H1 (cell line): ENCODE results near the gene PIP5K1C. TPM values are rescaled to one million over a fixed set of nuclear protein-coding genes. Genes with fewer than 3 reads are reported as not detected.

Source experiments
- CTCF ChIA-PET: fragments of 300-600 bp; sonication (Branson Sonifier 250); formaldehyde crosslinking; loops from one replicate; lab custom pipeline; 2021; ENCODE audit not compliant: partially characterized antibody; lab: Charles Lee
- POLR2A ChIA-PET: fragments of 300-600 bp; sonication (Branson Sonifier 250); formaldehyde crosslinking; loops from one replicate; lab custom pipeline; 2021; ENCODE audit warnings: inconsistent platforms; ENCODE audit not compliant: partially characterized antibody; lab: Charles Lee
- DNase-seq, 2 experiments: peaks; one replicate each; pipeline versions ENCODE4 v3.0.0 to v3.0.0-alpha.2; 2010 to 2022; ENCODE audit warnings: low spot score in 2 of 2, low read depth in 1 of 2, mixed read lengths in 1 of 2
- FAIRE-seq: peaks from 2 replicates; lab custom pipeline; 2011; peaks lifted over from hg19 to GRCh38; lab: Jason Lieb, UNC
- H2AFZ ChIP-seq: 2 replicates; pipeline ENCODE4 v1.8.1; 2012; ENCODE audit warnings: low read length, inconsistent platforms
- H2AK5ac ChIP-seq: 2 replicates; pipeline ENCODE4 v1.6.1; 2013; ENCODE audit warnings: low read depth, low read length
- H2BK120ac ChIP-seq: replicated peaks from 2 replicates; pipeline ENCODE3; 2013; ENCODE audit warnings: low read depth, low read length, inconsistent platforms
- H2BK12ac ChIP-seq: 2 replicates; pipeline ENCODE4 v1.6.1; 2013; ENCODE audit warnings: low read depth, low read length
- H2BK15ac ChIP-seq: 2 replicates; pipeline ENCODE4 v1.6.1; 2013; ENCODE audit warnings: low read length
- H2BK20ac ChIP-seq: 2 replicates; pipeline ENCODE4 v1.6.1; 2013; ENCODE audit warnings: low read length
- H2BK5ac ChIP-seq: 2 replicates; pipeline ENCODE4 v1.6.1; 2013; ENCODE audit warnings: low read depth, low read length
- H3K14ac ChIP-seq: 2 replicates; pipeline ENCODE4 v1.6.1; 2013; ENCODE audit warnings: inconsistent platforms; ENCODE audit not compliant: insufficient read length
- H3K18ac ChIP-seq: 2 replicates; pipeline ENCODE4 v1.6.1; 2013; ENCODE audit warnings: low read length; ENCODE audit errors: extremely low read depth
- H3K23ac ChIP-seq: 2 replicates; pipeline ENCODE4 v1.6.1; 2013; ENCODE audit warnings: inconsistent platforms; ENCODE audit not compliant: insufficient read length
- H3K23me2 ChIP-seq: 2 replicates; pipeline ENCODE4 v1.6.1; 2013; ENCODE audit warnings: low read depth, low read length
- H3K27ac ChIP-seq: 2 replicates; pipeline ENCODE4 v1.6.1; 2011; ENCODE audit warnings: low read depth, low read length, inconsistent platforms
- H3K27me3 ChIP-seq, 4 experiments: replicated peaks in 1 of 4; 1 replicate in 1 of 4; 2 replicates in 3 of 4; pipeline versions ENCODE4 v1.6.1 to v1.8.1; 2011 to 2013; ENCODE audit warnings: low read length in 3 of 4, mild to moderate bottlenecking in 3 of 4, inconsistent platforms in 2 of 4, mixed read lengths in 2 of 4, moderate library complexity in 1 of 4; ENCODE audit not compliant: control insufficient read depth in 3 of 4, insufficient read depth in 3 of 4; ENCODE audit errors: extremely low read depth in 1 of 4
- H3K36me3 ChIP-seq, 4 experiments: 2 replicates each; pipeline versions ENCODE4 v1.6.1 to v1.8.1; 2011 to 2013; ENCODE audit warnings: mild to moderate bottlenecking in 4 of 4, low read length in 3 of 4, moderate library complexity in 2 of 4, control low read depth in 1 of 4, inconsistent platforms in 1 of 4; ENCODE audit not compliant: insufficient read depth in 4 of 4, control insufficient read depth in 2 of 4
- H3K4ac ChIP-seq: replicated peaks from 2 replicates; pipeline ENCODE3; 2013; ENCODE audit warnings: low read length, low read depth, mixed read lengths, inconsistent platforms; ENCODE audit not compliant: insufficient read length
- H3K4me1 ChIP-seq, 4 experiments: replicated peaks in 1 of 4; 1 replicate in 1 of 4; 2 replicates in 3 of 4; pipeline versions ENCODE4 v1.6.1 to v1.8.1; 2011 to 2013; ENCODE audit warnings: low read length in 3 of 4, inconsistent platforms in 2 of 4, mixed read lengths in 1 of 4; ENCODE audit not compliant: insufficient read depth in 4 of 4, control insufficient read depth in 3 of 4
- H3K4me2 ChIP-seq, 2 experiments: 2 replicates each; pipeline versions ENCODE4 v1.6.1 to v1.8.1; 2011 to 2013; ENCODE audit warnings: low read depth in 2 of 2, low read length in 2 of 2, control low read depth in 1 of 2, inconsistent platforms in 1 of 2, mild to moderate bottlenecking in 1 of 2; ENCODE audit not compliant: insufficient read depth in 1 of 2
- H3K4me3 ChIP-seq, 4 experiments: fragments of 200-600, 300-600 bp in 1 of 4; sonication (generic), shearing (Covaris generic), sonication (Bioruptor Twin) in 1 of 4; 2 replicates each; pipeline versions ENCODE4 v1.5.1 to v1.8.1; 2011 to 2016; ENCODE audit warnings: low read length in 4 of 4, low read depth in 3 of 4, control low read depth in 2 of 4, inconsistent platforms in 2 of 4, mild to moderate bottlenecking in 2 of 4, mixed read lengths in 1 of 4, moderate library complexity in 1 of 4; ENCODE audit not compliant: insufficient read depth in 2 of 4; ENCODE audit errors: extremely low read depth in 1 of 4
- H3K56ac ChIP-seq: replicated peaks from 2 replicates; pipeline ENCODE3; 2013; ENCODE audit warnings: low read depth, mild to moderate bottlenecking, mixed read lengths, low read length, inconsistent platforms; ENCODE audit not compliant: insufficient read length
- H3K79me1 ChIP-seq: 2 replicates; pipeline ENCODE4 v1.6.1; 2013; ENCODE audit warnings: low read depth, low read length, control low read depth
- H3K79me2 ChIP-seq, 2 experiments: 2 replicates each; pipeline versions ENCODE4 v1.6.1 to v1.8.1; 2012 to 2013; ENCODE audit warnings: low read length in 2 of 2, mild to moderate bottlenecking in 2 of 2, inconsistent platforms in 1 of 2; ENCODE audit not compliant: insufficient read depth in 2 of 2, control insufficient read depth in 1 of 2
- H3K9ac ChIP-seq, 4 experiments: replicated peaks in 1 of 4; 1 replicate in 1 of 4; 2 replicates in 3 of 4; pipeline versions ENCODE4 v1.6.1 to v1.8.1; 2011 to 2013; ENCODE audit warnings: low read depth in 3 of 4, low read length in 3 of 4, control low read depth in 2 of 4, mild to moderate bottlenecking in 2 of 4, moderate library complexity in 2 of 4, inconsistent platforms in 1 of 4; ENCODE audit errors: extremely low read depth in 1 of 4
- H3K9me3 ChIP-seq, 2 experiments: 2 replicates each; pipeline versions ENCODE4 v1.6.1 to v1.8.1; 2012 to 2013; ENCODE audit warnings: mild to moderate bottlenecking in 2 of 2, moderate library complexity in 2 of 2, control low read depth in 1 of 2, inconsistent platforms in 1 of 2, low read depth in 1 of 2, low read length in 1 of 2, mixed read lengths in 1 of 2; ENCODE audit not compliant: insufficient read depth in 2 of 2
- H4K20me1 ChIP-seq, 2 experiments: replicated peaks in 1 of 2; 2 replicates each; pipeline versions ENCODE3 to v1.8.1; 2011 to 2013; ENCODE audit warnings: inconsistent platforms in 2 of 2, low read length in 2 of 2, mild to moderate bottlenecking in 1 of 2; ENCODE audit not compliant: insufficient read depth in 2 of 2, control insufficient read depth in 1 of 2
- H4K5ac ChIP-seq: 2 replicates; pipeline ENCODE4 v1.6.1; 2013; ENCODE audit warnings: low read length, low read depth, mixed read lengths, inconsistent platforms; ENCODE audit not compliant: insufficient read length
- H4K8ac ChIP-seq: 2 replicates; pipeline ENCODE4 v1.8.0; 2013; ENCODE audit warnings: mild to moderate bottlenecking, moderate library complexity, low read length, inconsistent platforms; ENCODE audit not compliant: insufficient read depth; ENCODE audit errors: extremely low read depth
- H4K91ac ChIP-seq: replicated peaks from 2 replicates; pipeline ENCODE3; 2013; ENCODE audit warnings: low read length, mixed read lengths, inconsistent platforms; ENCODE audit not compliant: insufficient read length
- BACH1 ChIP-seq: IDR thresholded peaks from 2 replicates; pipeline ENCODE4 v1.6.1; 2012; ENCODE audit warnings: low read length, improper control_type of control experiment
- BRCA1 ChIP-seq: IDR thresholded peaks from 2 replicates; pipeline ENCODE4 v1.6.1; 2012; ENCODE audit warnings: low read depth, low read length, improper control_type of control experiment
- CBX8 ChIP-seq: fragments of 300-800, 300-1000 bp; sonication (generic); IDR thresholded peaks from 2 replicates; pipeline ENCODE4 v1.7.1; 2016; ENCODE audit warnings: low read depth, low read length, borderline replicate concordance
- CREB1 ChIP-seq: IDR thresholded peaks from 2 replicates; pipeline ENCODE4 v1.6.1; 2012; ENCODE audit warnings: inconsistent platforms
- CTBP2 ChIP-seq: IDR thresholded peaks from 2 replicates; pipeline ENCODE4 v1.7.0; 2011; ENCODE audit warnings: borderline replicate concordance, mild to moderate bottlenecking, moderate library complexity, mixed read lengths, low read length; ENCODE audit not compliant: insufficient read depth, insufficient read length
- EZH2 ChIP-seq: fragments of 200-600 bp; sonication (generic); IDR thresholded peaks from 2 replicates; pipeline ENCODE4 v1.7.1; 2012; ENCODE audit warnings: low read depth, mild to moderate bottlenecking, moderate library complexity, low read length, inconsistent platforms; ENCODE audit not compliant: severe bottlenecking
- GTF2F1 ChIP-seq: IDR thresholded peaks from 2 replicates; pipeline ENCODE4 v1.6.1; 2012; ENCODE audit warnings: low read depth, low read length, improper control_type of control experiment, borderline replicate concordance
- NRF1 ChIP-seq: IDR thresholded peaks from 2 replicates; pipeline ENCODE4 v1.6.1; 2011; ENCODE audit warnings: mild to moderate bottlenecking, low read depth, low read length, improper control_type of control experiment
- POLR2A ChIP-seq, 2 experiments: IDR thresholded peaks; 1 replicate in 1 of 2; 2 replicates in 1 of 2; pipeline ENCODE4 v1.6.1; 2011; ENCODE audit warnings: low read depth in 2 of 2, low read length in 2 of 2, mild to moderate bottlenecking in 2 of 2; ENCODE audit errors: control extremely low read depth in 1 of 2
- WGBS, 2 experiments: shearing (Covaris generic) in 1 of 2; methylation state at CpG; one replicate each; pipeline versions ENCODE4 v1.1.6 to v1.1.7; 2013 to 2015; ENCODE audit warnings: low lambda C conversion rate in 2 of 2, mixed read lengths in 2 of 2, inconsistent platforms in 1 of 2, low coverage in 1 of 2, missing lambda C conversion rate in 1 of 2; ENCODE audit not compliant: insufficient replicate concordance in 2 of 2, insufficient coverage in 1 of 2, insufficient read length in 1 of 2; ENCODE audit errors: extremely low coverage in 1 of 2, missing lambda C conversion rate in 1 of 2; 5-methylcytosine and 5-hydroxymethylcytosine counted together
- polyA plus RNA-seq, 7 experiments: library from polyadenylated mRNA; depleted of rRNA in 3 of 7; stranded (reverse) in 5 of 7; unstranded in 2 of 7; fragments of >200 nt in 5 of 7; fragments of 200-250 nt in 2 of 7; gene quantifications; 1 replicate in 5 of 7; 2 replicates in 1 of 7; 4 replicates in 1 of 7; pipeline versions ENCODE4 v1.2.1 to v1.2.3, GENCODE V29; 2011 to 2013; ENCODE audit warnings: missing spikeins in 2 of 7, mixed read lengths in 2 of 7
- total RNA-seq: library from RNA; stranded (reverse); fragmentation: NEBNext Ultra II Directional; extraction: Animal tissue kit (Norgen Biotek cat#: 25700); gene quantifications from 2 replicates; pipeline ENCODE4 v1.2.1, GENCODE V29; 2021
- TF ChIP-seq, protein P1 (sequence below), 3 experiments: IDR thresholded peaks; 1 replicate in 2 of 3; 2 replicates in 1 of 3; pipeline versions ENCODE4 v1.5.1 to v1.6.1; 2011; ENCODE audit warnings: low read length in 3 of 3, mild to moderate bottlenecking in 3 of 3, inconsistent platforms in 2 of 3, low read depth in 1 of 3, moderate library complexity in 1 of 3; ENCODE audit not compliant: insufficient read depth in 1 of 3; ENCODE audit errors: control extremely low read depth in 1 of 3

The PIP5K1C gene
- total and polyA plus RNA-seq, 2 of the 8 experiments (the other 6 are each of a cell fraction or from before 2014, with no cell fraction given): 10.6 to 32.9 TPM

GRCh38 chr19:3618811-3619630, 81.2 kb downstream of the PIP5K1C start:
- H3K18ac ChIP-seq: no peak overlapping the region
- H4K91ac ChIP-seq: no peak overlapping the region
- no peak overlapping the region for H2BK5ac ChIP-seq
- no peak overlapping the region for H3K27ac ChIP-seq
- H3K23ac ChIP-seq: no peak overlapping the region
- CTCF ChIA-PET: interaction anchor here (0.7 to 7.3 kb wide), 12 partner anchors 10 to 101 kb away, joined by 3 to 38 read pairs (median 4); partner anchors contain the start of genes GIPC3 and TBXA2R
- no peak overlapping the region for H3K4ac ChIP-seq
- 95% methylated on average over 25 of the region's 31 CpGs; no CpG with 5 or more reads in 1 of the 2 experiments for WGBS, 2 experiments
- no peak overlapping the region for H2BK20ac ChIP-seq
- H3K4me2 ChIP-seq: no peak overlapping the region
- H3K36me3 ChIP-seq: peaks cover 2 to 5% (median 3%) of the 10 kb centered on the region in 4 experiments; a peak in 4 of 8 replicates
- POLR2A ChIA-PET: interaction anchor here (0.6 to 1.4 kb wide), 5 partner anchors 11 to 39 kb away, joined by 3 to 6 read pairs (median 3); no protein-coding TSS in a partner anchor
- H3K56ac ChIP-seq: no peak overlapping the region
- DNase-seq: no peak
- H2BK15ac ChIP-seq: no peak overlapping the region
- no peaks in the 10 kb centered on the region for H3K9me3 ChIP-seq
- no peak overlapping the region for H2AK5ac ChIP-seq
- H4K5ac ChIP-seq: no peak overlapping the region
- no peak overlapping the region for H3K4me3 ChIP-seq
- no peaks in the 10 kb centered on the region for H3K27me3 ChIP-seq
- H3K23me2 ChIP-seq: no peaks in the 10 kb centered on the region
- peaks cover 1% of the 10 kb centered on the region for H3K79me1 ChIP-seq
- H4K20me1 ChIP-seq: peaks cover 0 to 10% of the 10 kb centered on the region in 2 experiments
- H4K8ac ChIP-seq: peak overlapping the region; percentile 14; the same call in 1 of the 2 replicates
- no peak overlapping the region for H2BK12ac ChIP-seq
- H3K9ac ChIP-seq: no peak overlapping the region
- H3K4me1 ChIP-seq: peaks cover 0 to 3% (median under 1%) of the 10 kb centered on the region in 4 experiments; a peak in 3 of 7 replicates
- no peak overlapping the region for H2AFZ ChIP-seq
- H3K79me2 ChIP-seq: no peaks in the 10 kb centered on the region; a peak in 1 of 4 replicates
- no peak overlapping the region for H3K14ac ChIP-seq
- FAIRE-seq: no peak
- no peak overlapping the region for H2BK120ac ChIP-seq
- TF ChIP-seq, protein P1, sequence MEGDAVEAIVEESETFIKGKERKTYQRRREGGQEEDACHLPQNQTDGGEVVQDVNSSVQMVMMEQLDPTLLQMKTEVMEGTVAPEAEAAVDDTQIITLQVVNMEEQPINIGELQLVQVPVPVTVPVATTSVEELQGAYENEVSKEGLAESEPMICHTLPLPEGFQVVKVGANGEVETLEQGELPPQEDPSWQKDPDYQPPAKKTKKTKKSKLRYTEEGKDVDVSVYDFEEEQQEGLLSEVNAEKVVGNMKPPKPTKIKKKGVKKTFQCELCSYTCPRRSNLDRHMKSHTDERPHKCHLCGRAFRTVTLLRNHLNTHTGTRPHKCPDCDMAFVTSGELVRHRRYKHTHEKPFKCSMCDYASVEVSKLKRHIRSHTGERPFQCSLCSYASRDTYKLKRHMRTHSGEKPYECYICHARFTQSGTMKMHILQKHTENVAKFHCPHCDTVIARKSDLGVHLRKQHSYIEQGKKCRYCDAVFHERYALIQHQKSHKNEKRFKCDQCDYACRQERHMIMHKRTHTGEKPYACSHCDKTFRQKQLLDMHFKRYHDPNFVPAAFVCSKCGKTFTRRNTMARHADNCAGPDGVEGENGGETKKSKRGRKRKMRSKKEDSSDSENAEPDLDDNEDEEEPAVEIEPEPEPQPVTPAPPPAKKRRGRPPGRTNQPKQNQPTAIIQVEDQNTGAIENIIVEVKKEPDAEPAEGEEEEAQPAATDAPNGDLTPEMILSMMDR (IDR thresholded peaks at IDR 0.05; ENCODE audit: control extremely low read depth in 1 of 3, insufficient read depth in 1 of 3, low read depth in 1 of 3, low read length in 3 of 3): no peak
- TF ChIP-seq EZH2 (no peak), POLR2A (IDR thresholded peaks at IDR 0.05; ENCODE audit: control extremely low read depth in 1 of 2, low read depth in 2 of 2, low read length in 2 of 2) (no peak), NRF1 (no peak), BACH1 (no peak), CBX8 (no peak), CREB1 (no peak), BRCA1 (no peak), CTBP2 (no peak), GTF2F1 (no peak)
